H1 (cell line): Measurements from ENCODE around the gene SRGAP3. TPM values are rescaled to one million over a fixed set of nuclear protein-coding genes. Genes with fewer than 3 reads are reported as not detected.

ENCODE experiments used
- CTCF ChIA-PET: fragments of 300-600 bp; sonication (Branson Sonifier 250); formaldehyde crosslinking; loops from one replicate; lab custom pipeline; 2021; ENCODE audit not compliant: partially characterized antibody; lab: Charles Lee
- POLR2A ChIA-PET: fragments of 300-600 bp; sonication (Branson Sonifier 250); formaldehyde crosslinking; loops from one replicate; lab custom pipeline; 2021; ENCODE audit warnings: inconsistent platforms; ENCODE audit not compliant: partially characterized antibody; lab: Charles Lee
- DNase-seq, 2 experiments: peaks; one replicate each; pipeline versions ENCODE4 v3.0.0 to v3.0.0-alpha.2; 2010 to 2022; ENCODE audit warnings: low spot score in 2 of 2, low read depth in 1 of 2, mixed read lengths in 1 of 2
- FAIRE-seq: peaks from 2 replicates; lab custom pipeline; 2011; peaks lifted over from hg19 to GRCh38; lab: Jason Lieb, UNC
- H2AFZ ChIP-seq: 2 replicates; pipeline ENCODE4 v1.8.1; 2012; ENCODE audit warnings: low read length, inconsistent platforms
- H2AK5ac ChIP-seq: 2 replicates; pipeline ENCODE4 v1.6.1; 2013; ENCODE audit warnings: low read depth, low read length
- H2BK120ac ChIP-seq: replicated peaks from 2 replicates; pipeline ENCODE3; 2013; ENCODE audit warnings: low read depth, low read length, inconsistent platforms
- H2BK12ac ChIP-seq: 2 replicates; pipeline ENCODE4 v1.6.1; 2013; ENCODE audit warnings: low read depth, low read length
- H2BK15ac ChIP-seq: 2 replicates; pipeline ENCODE4 v1.6.1; 2013; ENCODE audit warnings: low read length
- H2BK20ac ChIP-seq: 2 replicates; pipeline ENCODE4 v1.6.1; 2013; ENCODE audit warnings: low read length
- H2BK5ac ChIP-seq: 2 replicates; pipeline ENCODE4 v1.6.1; 2013; ENCODE audit warnings: low read depth, low read length
- H3K14ac ChIP-seq: 2 replicates; pipeline ENCODE4 v1.6.1; 2013; ENCODE audit warnings: inconsistent platforms; ENCODE audit not compliant: insufficient read length
- H3K18ac ChIP-seq: 2 replicates; pipeline ENCODE4 v1.6.1; 2013; ENCODE audit warnings: low read length; ENCODE audit errors: extremely low read depth
- H3K23ac ChIP-seq: 2 replicates; pipeline ENCODE4 v1.6.1; 2013; ENCODE audit warnings: inconsistent platforms; ENCODE audit not compliant: insufficient read length
- H3K23me2 ChIP-seq: 2 replicates; pipeline ENCODE4 v1.6.1; 2013; ENCODE audit warnings: low read depth, low read length
- H3K27ac ChIP-seq: 2 replicates; pipeline ENCODE4 v1.6.1; 2011; ENCODE audit warnings: low read depth, low read length, inconsistent platforms
- H3K27me3 ChIP-seq, 4 experiments: replicated peaks in 1 of 4; 1 replicate in 1 of 4; 2 replicates in 3 of 4; pipeline versions ENCODE4 v1.6.1 to v1.8.1; 2011 to 2013; ENCODE audit warnings: low read length in 3 of 4, mild to moderate bottlenecking in 3 of 4, inconsistent platforms in 2 of 4, mixed read lengths in 2 of 4, moderate library complexity in 1 of 4; ENCODE audit not compliant: control insufficient read depth in 3 of 4, insufficient read depth in 3 of 4; ENCODE audit errors: extremely low read depth in 1 of 4
- H3K36me3 ChIP-seq, 4 experiments: 2 replicates each; pipeline versions ENCODE4 v1.6.1 to v1.8.1; 2011 to 2013; ENCODE audit warnings: mild to moderate bottlenecking in 4 of 4, low read length in 3 of 4, moderate library complexity in 2 of 4, control low read depth in 1 of 4, inconsistent platforms in 1 of 4; ENCODE audit not compliant: insufficient read depth in 4 of 4, control insufficient read depth in 2 of 4
- H3K4ac ChIP-seq: replicated peaks from 2 replicates; pipeline ENCODE3; 2013; ENCODE audit warnings: low read length, low read depth, mixed read lengths, inconsistent platforms; ENCODE audit not compliant: insufficient read length
- H3K4me1 ChIP-seq, 4 experiments: replicated peaks in 1 of 4; 1 replicate in 1 of 4; 2 replicates in 3 of 4; pipeline versions ENCODE4 v1.6.1 to v1.8.1; 2011 to 2013; ENCODE audit warnings: low read length in 3 of 4, inconsistent platforms in 2 of 4, mixed read lengths in 1 of 4; ENCODE audit not compliant: insufficient read depth in 4 of 4, control insufficient read depth in 3 of 4
- H3K4me2 ChIP-seq, 2 experiments: 2 replicates each; pipeline versions ENCODE4 v1.6.1 to v1.8.1; 2011 to 2013; ENCODE audit warnings: low read depth in 2 of 2, low read length in 2 of 2, control low read depth in 1 of 2, inconsistent platforms in 1 of 2, mild to moderate bottlenecking in 1 of 2; ENCODE audit not compliant: insufficient read depth in 1 of 2
- H3K4me3 ChIP-seq, 4 experiments: fragments of 200-600, 300-600 bp in 1 of 4; sonication (generic), shearing (Covaris generic), sonication (Bioruptor Twin) in 1 of 4; 2 replicates each; pipeline versions ENCODE4 v1.5.1 to v1.8.1; 2011 to 2016; ENCODE audit warnings: low read length in 4 of 4, low read depth in 3 of 4, control low read depth in 2 of 4, inconsistent platforms in 2 of 4, mild to moderate bottlenecking in 2 of 4, mixed read lengths in 1 of 4, moderate library complexity in 1 of 4; ENCODE audit not compliant: insufficient read depth in 2 of 4; ENCODE audit errors: extremely low read depth in 1 of 4
- H3K56ac ChIP-seq: replicated peaks from 2 replicates; pipeline ENCODE3; 2013; ENCODE audit warnings: low read depth, mild to moderate bottlenecking, mixed read lengths, low read length, inconsistent platforms; ENCODE audit not compliant: insufficient read length
- H3K79me1 ChIP-seq: 2 replicates; pipeline ENCODE4 v1.6.1; 2013; ENCODE audit warnings: low read depth, low read length, control low read depth
- H3K79me2 ChIP-seq, 2 experiments: 2 replicates each; pipeline versions ENCODE4 v1.6.1 to v1.8.1; 2012 to 2013; ENCODE audit warnings: low read length in 2 of 2, mild to moderate bottlenecking in 2 of 2, inconsistent platforms in 1 of 2; ENCODE audit not compliant: insufficient read depth in 2 of 2, control insufficient read depth in 1 of 2
- H3K9ac ChIP-seq, 4 experiments: replicated peaks in 1 of 4; 1 replicate in 1 of 4; 2 replicates in 3 of 4; pipeline versions ENCODE4 v1.6.1 to v1.8.1; 2011 to 2013; ENCODE audit warnings: low read depth in 3 of 4, low read length in 3 of 4, control low read depth in 2 of 4, mild to moderate bottlenecking in 2 of 4, moderate library complexity in 2 of 4, inconsistent platforms in 1 of 4; ENCODE audit errors: extremely low read depth in 1 of 4
- H3K9me3 ChIP-seq, 2 experiments: 2 replicates each; pipeline versions ENCODE4 v1.6.1 to v1.8.1; 2012 to 2013; ENCODE audit warnings: mild to moderate bottlenecking in 2 of 2, moderate library complexity in 2 of 2, control low read depth in 1 of 2, inconsistent platforms in 1 of 2, low read depth in 1 of 2, low read length in 1 of 2, mixed read lengths in 1 of 2; ENCODE audit not compliant: insufficient read depth in 2 of 2
- H4K20me1 ChIP-seq, 2 experiments: replicated peaks in 1 of 2; 2 replicates each; pipeline versions ENCODE3 to v1.8.1; 2011 to 2013; ENCODE audit warnings: inconsistent platforms in 2 of 2, low read length in 2 of 2, mild to moderate bottlenecking in 1 of 2; ENCODE audit not compliant: insufficient read depth in 2 of 2, control insufficient read depth in 1 of 2
- H4K5ac ChIP-seq: 2 replicates; pipeline ENCODE4 v1.6.1; 2013; ENCODE audit warnings: low read length, low read depth, mixed read lengths, inconsistent platforms; ENCODE audit not compliant: insufficient read length
- H4K8ac ChIP-seq: 2 replicates; pipeline ENCODE4 v1.8.0; 2013; ENCODE audit warnings: mild to moderate bottlenecking, moderate library complexity, low read length, inconsistent platforms; ENCODE audit not compliant: insufficient read depth; ENCODE audit errors: extremely low read depth
- H4K91ac ChIP-seq: replicated peaks from 2 replicates; pipeline ENCODE3; 2013; ENCODE audit warnings: low read length, mixed read lengths, inconsistent platforms; ENCODE audit not compliant: insufficient read length
- ASH2L ChIP-seq: fragments of 200-600, 300-600 bp; sonication (generic); IDR thresholded peaks from one replicate; pipeline ENCODE4 v1.7.1; 2017; ENCODE audit warnings: low read length
- BCL11A ChIP-seq, 2 experiments: IDR thresholded peaks; one replicate each; pipeline ENCODE4 v1.6.1; 2011; ENCODE audit warnings: low read depth in 2 of 2, low read length in 2 of 2, mild to moderate bottlenecking in 2 of 2
- CTBP2 ChIP-seq: IDR thresholded peaks from 2 replicates; pipeline ENCODE4 v1.7.0; 2011; ENCODE audit warnings: borderline replicate concordance, mild to moderate bottlenecking, moderate library complexity, mixed read lengths, low read length; ENCODE audit not compliant: insufficient read depth, insufficient read length
- KDM5A ChIP-seq: fragments of 200-600 bp; IDR thresholded peaks from 2 replicates; pipeline ENCODE4 v1.7.1; 2012; ENCODE audit warnings: mild to moderate bottlenecking, low read length, inconsistent platforms, mixed read lengths
- POU5F1 ChIP-seq: IDR thresholded peaks from 2 replicates; pipeline ENCODE4 v1.6.1; 2011; ENCODE audit warnings: low read depth, mild to moderate bottlenecking, low read length, moderate library complexity
- WGBS, 2 experiments: shearing (Covaris generic) in 1 of 2; methylation state at CpG; one replicate each; pipeline versions ENCODE4 v1.1.6 to v1.1.7; 2013 to 2015; ENCODE audit warnings: low lambda C conversion rate in 2 of 2, mixed read lengths in 2 of 2, inconsistent platforms in 1 of 2, low coverage in 1 of 2, missing lambda C conversion rate in 1 of 2; ENCODE audit not compliant: insufficient replicate concordance in 2 of 2, insufficient coverage in 1 of 2, insufficient read length in 1 of 2; ENCODE audit errors: extremely low coverage in 1 of 2, missing lambda C conversion rate in 1 of 2; 5-methylcytosine and 5-hydroxymethylcytosine counted together
- polyA plus RNA-seq, 7 experiments: library from polyadenylated mRNA; depleted of rRNA in 3 of 7; stranded (reverse) in 5 of 7; unstranded in 2 of 7; fragments of >200 nt in 5 of 7; fragments of 200-250 nt in 2 of 7; gene quantifications; 1 replicate in 5 of 7; 2 replicates in 1 of 7; 4 replicates in 1 of 7; pipeline versions ENCODE4 v1.2.1 to v1.2.3, GENCODE V29; 2011 to 2013; ENCODE audit warnings: missing spikeins in 2 of 7, mixed read lengths in 2 of 7
- total RNA-seq: library from RNA; stranded (reverse); fragmentation: NEBNext Ultra II Directional; extraction: Animal tissue kit (Norgen Biotek cat#: 25700); gene quantifications from 2 replicates; pipeline ENCODE4 v1.2.1, GENCODE V29; 2021
- TF ChIP-seq, protein P1 (sequence below): IDR thresholded peaks from 2 replicates; pipeline ENCODE4 v1.6.1; 2012; ENCODE audit warnings: inconsistent platforms
- TF ChIP-seq, protein P2 (sequence below), 3 experiments: IDR thresholded peaks; 1 replicate in 2 of 3; 2 replicates in 1 of 3; pipeline versions ENCODE4 v1.5.1 to v1.6.1; 2011; ENCODE audit warnings: low read length in 3 of 3, mild to moderate bottlenecking in 3 of 3, inconsistent platforms in 2 of 3, low read depth in 1 of 3, moderate library complexity in 1 of 3; ENCODE audit not compliant: insufficient read depth in 1 of 3; ENCODE audit errors: control extremely low read depth in 1 of 3

Gene SRGAP3
- total and polyA plus RNA-seq, 2 of the 8 experiments (the other 6 are each of a cell fraction or from before 2014, with no cell fraction given), result 5.8 to 11.4 TPM

DNA sequence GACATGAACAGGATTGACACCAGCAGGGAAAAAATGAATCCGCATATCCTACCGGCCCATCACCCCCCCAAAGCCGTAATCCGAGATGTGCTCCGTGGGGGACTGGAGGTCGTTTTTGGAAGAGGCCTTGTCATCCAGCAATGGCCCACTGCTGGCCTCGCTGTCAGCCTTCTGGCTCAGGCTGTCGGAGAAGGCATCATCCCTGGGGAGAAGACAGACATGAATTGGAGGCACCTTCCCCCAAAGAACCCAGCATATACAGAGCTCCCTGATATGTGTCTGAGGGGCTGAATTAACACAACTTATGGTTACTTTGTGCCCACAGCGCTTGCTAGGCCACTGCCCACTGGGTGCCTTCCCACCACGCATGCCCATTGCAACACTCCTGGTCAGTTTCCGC, 256.6 kb downstream of the SRGAP3 start:
- no peak for DNase-seq
- Histone ChIP-seq H3K23me2 (no peaks in the 10 kb centered on the region), H3K14ac (no peak overlapping the region), H3K27ac (no peak overlapping the region), H4K20me1 (no peaks in the 10 kb centered on the region), H3K4me1 (peaks cover 0 to 8% (median 5%) of the 10 kb centered on the region in 4 experiments; a peak in 5 of 7 replicates), H2BK15ac (no peak overlapping the region), H3K4me3 (no peak overlapping the region), H4K91ac (no peak overlapping the region), H2BK20ac (no peak overlapping the region), H2AK5ac (no peak overlapping the region), H3K23ac (no peak overlapping the region), H3K18ac (no peak overlapping the region), H4K5ac (no peak overlapping the region), H3K36me3 (no peaks in the 10 kb centered on the region), H3K79me1 (no peaks in the 10 kb centered on the region; the same call in 1 of the 2 replicates), H3K9me3 (no peaks in the 10 kb centered on the region; a peak in 1 of 4 replicates), H3K27me3 (no peaks in the 10 kb centered on the region)
- CTCF ChIA-PET, result interaction anchor here (0.6 to 13.2 kb wide), 14 partner anchors 9 to 832 kb away, joined by 3 to 200 read pairs (median 4); partner anchors contain the start of gene SRGAP3
- TF ChIP-seq, protein P1, sequence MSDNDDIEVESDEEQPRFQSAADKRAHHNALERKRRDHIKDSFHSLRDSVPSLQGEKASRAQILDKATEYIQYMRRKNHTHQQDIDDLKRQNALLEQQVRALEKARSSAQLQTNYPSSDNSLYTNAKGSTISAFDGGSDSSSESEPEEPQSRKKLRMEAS, result no peak
- no peak for TF ChIP-seq KDM5A
- no peak for TF ChIP-seq BCL11A (IDR thresholded peaks at IDR 0.05; ENCODE audit: low read depth in 2 of 2, low read length in 2 of 2)
- no peak for TF ChIP-seq ASH2L
- TF ChIP-seq CTBP2, result no peak
- TF ChIP-seq, protein P2, sequence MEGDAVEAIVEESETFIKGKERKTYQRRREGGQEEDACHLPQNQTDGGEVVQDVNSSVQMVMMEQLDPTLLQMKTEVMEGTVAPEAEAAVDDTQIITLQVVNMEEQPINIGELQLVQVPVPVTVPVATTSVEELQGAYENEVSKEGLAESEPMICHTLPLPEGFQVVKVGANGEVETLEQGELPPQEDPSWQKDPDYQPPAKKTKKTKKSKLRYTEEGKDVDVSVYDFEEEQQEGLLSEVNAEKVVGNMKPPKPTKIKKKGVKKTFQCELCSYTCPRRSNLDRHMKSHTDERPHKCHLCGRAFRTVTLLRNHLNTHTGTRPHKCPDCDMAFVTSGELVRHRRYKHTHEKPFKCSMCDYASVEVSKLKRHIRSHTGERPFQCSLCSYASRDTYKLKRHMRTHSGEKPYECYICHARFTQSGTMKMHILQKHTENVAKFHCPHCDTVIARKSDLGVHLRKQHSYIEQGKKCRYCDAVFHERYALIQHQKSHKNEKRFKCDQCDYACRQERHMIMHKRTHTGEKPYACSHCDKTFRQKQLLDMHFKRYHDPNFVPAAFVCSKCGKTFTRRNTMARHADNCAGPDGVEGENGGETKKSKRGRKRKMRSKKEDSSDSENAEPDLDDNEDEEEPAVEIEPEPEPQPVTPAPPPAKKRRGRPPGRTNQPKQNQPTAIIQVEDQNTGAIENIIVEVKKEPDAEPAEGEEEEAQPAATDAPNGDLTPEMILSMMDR (IDR thresholded peaks at IDR 0.05; ENCODE audit: control extremely low read depth in 1 of 3, insufficient read depth in 1 of 3, low read depth in 1 of 3, low read length in 3 of 3), result 0 out of 4 replicates have a peak, but pooled peaks of 1 of the 3 experiments have one; percentile 1
- TF ChIP-seq POU5F1, result no peak
- TF ChIP-seq, all 59 proteins: peak for 1
- H2BK5ac ChIP-seq, result no peak overlapping the region
- POLR2A ChIA-PET, result no interaction called here
- H3K79me2 ChIP-seq, result no peaks in the 10 kb centered on the region
- no peak overlapping the region for H2BK12ac ChIP-seq
- 77% methylated on average over 11 of the region's 11 CpGs; no CpG with 5 or more reads in 1 of the 2 experiments for WGBS, 2 experiments
- no peak for FAIRE-seq
- H3K56ac ChIP-seq, result no peak overlapping the region
- H3K9ac ChIP-seq, result no peak overlapping the region
- H3K4ac ChIP-seq, result no peak overlapping the region
- H4K8ac ChIP-seq, result no peak overlapping the region
- no peak overlapping the region for H2AFZ ChIP-seq
- H3K4me2 ChIP-seq, result no peak overlapping the region
- H2BK120ac ChIP-seq, result no peak overlapping the region
